HG03378 (cell line): ENCODE data around the gene DNAH12.
"Not testable (repeated sequence)": the region's sequence is repeated elsewhere in the genome, so short reads cannot be mapped to it uniquely, and the experiment has no call there.

Experiments
- ATAC-seq: cut with Tn5 transposase; IDR thresholded peaks from one replicate; pipeline ENCODE4 v1.9.1; 2021; ENCODE audit warnings: mild to moderate bottlenecking, moderate library complexity; ENCODE audit not compliant: unreplicated experiment

Gene DNAH12

DNA sequence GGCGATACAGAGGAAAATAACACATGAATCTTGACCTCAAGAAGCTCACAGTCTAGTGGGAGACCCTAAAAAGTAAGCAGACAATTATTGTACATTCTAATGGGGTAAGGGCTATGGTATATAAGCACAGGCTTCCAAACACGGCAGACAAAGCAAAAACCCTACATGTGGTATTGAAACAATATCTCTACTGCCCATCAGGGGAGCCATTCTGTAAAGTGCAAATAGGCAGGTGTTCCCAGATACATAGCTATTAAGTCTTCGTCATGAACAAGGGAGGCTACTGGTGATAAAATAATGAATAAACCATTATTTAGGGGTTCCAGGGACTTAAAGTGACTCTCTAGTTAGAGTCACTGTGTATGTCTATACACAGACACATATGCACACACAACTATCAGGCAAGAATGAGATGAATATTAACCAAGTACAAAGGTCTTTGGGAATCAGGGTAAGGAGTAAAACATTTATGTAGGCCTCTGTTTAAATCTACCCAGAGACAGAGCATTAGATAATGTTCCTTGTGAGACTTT is 213.0 kb downstream of the DNAH12 start:
- no peak for ATAC-seq

GRCh38 chr3:57326498-57326897 is 217.6 kb downstream of the DNAH12 start:
- not testable (repeated sequence) for ATAC-seq

GRCh38 chr3:57314204-57314603 is 229.9 kb downstream of the DNAH12 start:
- ATAC-seq = no peak

GRCh38 chr3:57309769-57310360 is 234.3 kb downstream of the DNAH12 start:
- no peak for ATAC-seq

- not testable (repeated sequence) for ATAC-seq
Observed at GRCh38 chr3:57303520-57303919, 240.6 kb downstream of the DNAH12 start.

DNA sequence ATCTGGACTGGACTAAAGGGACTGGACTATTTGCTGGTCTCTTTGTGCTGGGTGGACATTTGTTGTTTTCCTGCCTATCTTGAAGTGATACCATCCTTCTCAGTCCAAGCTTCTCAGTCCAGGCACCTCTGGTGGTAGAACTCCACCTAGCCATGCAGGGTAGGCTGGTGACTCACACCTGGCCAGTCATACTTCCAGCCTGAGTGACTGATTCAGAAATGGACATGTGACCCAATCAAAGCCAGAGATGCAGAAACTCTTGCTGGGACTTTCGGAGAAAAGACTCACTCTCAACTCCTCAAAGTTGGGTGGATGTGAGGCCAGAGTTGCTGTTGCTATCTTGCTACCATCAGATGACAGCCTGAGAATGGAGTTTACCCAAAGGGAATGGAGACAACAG is 246.1 kb downstream of the DNAH12 start:
- no peak for ATAC-seq

GRCh38 chr3:57292897-57293526 is 251.1 kb downstream of the DNAH12 start:
- no peak for ATAC-seq

GRCh38 chr3:57292159-57292896 is 251.8 kb downstream of the DNAH12 start, which contains the start of gene ASB14:
TSS of gene ASB14 (minus strand) at chr3:57292685. CDS start at chr3:57292033, 652 bp downstream.
- no peak for ATAC-seq

GRCh38 chr3:57288403-57288802 is 255.7 kb downstream of the DNAH12 start:
- ATAC-seq = no peak

DNA sequence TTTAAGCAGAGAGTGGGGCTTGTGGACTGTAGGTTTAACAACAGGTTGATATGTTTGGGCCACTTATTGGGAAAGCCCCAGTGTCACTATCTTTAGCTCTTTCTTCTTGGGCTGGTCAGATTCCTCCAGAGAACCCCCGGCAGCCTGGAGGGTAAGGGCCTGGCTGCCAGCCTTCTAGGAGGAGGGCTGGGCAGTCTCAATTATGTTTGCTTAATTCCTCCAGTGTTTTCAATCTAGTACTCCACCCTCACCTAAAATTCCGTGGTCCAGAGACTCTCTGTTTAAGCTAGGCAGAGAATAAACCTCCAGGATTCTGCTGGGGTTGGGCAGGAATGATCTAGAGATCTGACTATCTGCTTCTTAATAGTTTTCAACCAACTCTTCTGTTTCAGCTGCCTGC is 256.9 kb downstream of the DNAH12 start:
- ATAC-seq = no peak

DNA sequence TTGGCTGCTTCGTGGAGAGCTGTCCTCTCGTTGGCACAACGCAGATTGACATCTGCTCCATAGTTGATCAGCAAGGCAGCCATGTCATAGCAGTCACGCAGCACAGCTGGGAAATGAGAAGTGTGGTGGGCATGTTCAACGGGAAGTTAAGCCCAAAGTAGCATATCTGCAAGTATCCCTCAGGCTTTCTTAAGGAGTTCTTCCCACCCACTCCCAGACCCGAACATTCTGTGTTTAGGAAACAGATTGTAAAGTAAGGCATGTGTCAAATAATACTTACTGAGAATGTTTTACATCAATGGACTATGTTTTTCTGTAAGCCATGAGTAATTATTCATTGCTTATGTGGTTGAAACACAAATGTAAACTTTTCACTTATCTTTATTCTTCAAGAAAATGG is 260.8 kb downstream of the DNAH12 start:
- no peak for ATAC-seq

- no peak for ATAC-seq
Observed at GRCh38 chr3:57281715-57282114, 262.4 kb downstream of the DNAH12 start.

DNA sequence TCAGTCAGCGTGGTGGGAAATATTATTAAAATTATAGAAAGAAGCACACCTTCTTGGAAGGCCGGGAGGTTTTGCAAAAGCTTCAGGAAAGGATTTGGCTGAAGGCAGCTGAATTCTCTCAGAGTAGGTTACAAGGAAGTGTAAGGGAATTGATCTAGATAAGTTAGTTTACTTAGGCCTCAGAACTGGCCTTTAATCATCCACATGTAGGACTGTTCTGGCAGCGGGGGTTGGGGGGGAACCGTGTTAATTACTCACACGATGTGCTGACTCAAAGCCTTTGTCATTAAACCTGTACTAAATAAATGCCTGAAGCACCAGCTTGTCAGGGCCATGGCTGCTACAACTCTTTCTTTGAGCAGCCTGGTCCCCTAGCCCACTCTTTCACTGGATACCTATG is 264.5 kb downstream of the DNAH12 start:
- ATAC-seq = no peak

DNA sequence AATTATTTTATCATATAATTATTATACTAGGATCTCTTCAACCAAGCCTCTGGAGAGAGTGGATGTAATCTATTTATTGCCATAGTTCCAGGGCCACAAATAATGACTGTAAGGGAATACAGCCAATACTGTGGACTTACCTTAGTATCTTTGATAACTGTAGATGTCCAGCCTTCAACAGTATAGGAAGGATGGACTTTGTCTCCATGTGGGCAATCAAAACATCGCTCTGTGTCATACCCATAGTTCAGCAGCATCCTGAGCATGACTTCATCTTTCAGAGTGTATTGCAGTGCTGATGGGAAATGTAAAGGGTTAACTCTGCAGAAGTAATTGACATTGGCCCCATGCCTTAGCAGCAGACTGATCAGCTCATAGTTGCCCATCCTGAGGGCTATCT is 265.9 kb downstream of the DNAH12 start:
- no peak for ATAC-seq

GRCh38 chr3:57275393-57275792 is 268.8 kb downstream of the DNAH12 start:
- no peak for ATAC-seq

DNA sequence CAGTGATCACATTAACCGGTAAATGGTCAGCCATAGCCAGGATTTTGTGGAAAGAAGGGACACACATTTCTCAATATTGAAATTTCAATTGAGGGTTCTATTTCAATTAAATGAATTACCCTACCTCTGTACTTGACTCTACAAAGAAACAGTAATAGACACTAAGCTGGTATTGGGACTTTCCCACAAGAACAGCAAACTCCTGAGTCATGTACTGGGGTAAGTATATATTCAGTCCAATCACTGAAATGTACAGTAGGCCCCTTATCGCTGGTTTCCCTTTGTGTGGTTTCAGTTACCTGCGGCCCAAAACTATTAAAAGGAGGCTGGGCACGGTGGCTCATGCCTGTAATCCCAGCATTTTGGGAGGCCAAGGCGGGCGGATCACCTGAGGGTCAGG is 269.3 kb downstream of the DNAH12 start:
- ATAC-seq = no peak

DNA sequence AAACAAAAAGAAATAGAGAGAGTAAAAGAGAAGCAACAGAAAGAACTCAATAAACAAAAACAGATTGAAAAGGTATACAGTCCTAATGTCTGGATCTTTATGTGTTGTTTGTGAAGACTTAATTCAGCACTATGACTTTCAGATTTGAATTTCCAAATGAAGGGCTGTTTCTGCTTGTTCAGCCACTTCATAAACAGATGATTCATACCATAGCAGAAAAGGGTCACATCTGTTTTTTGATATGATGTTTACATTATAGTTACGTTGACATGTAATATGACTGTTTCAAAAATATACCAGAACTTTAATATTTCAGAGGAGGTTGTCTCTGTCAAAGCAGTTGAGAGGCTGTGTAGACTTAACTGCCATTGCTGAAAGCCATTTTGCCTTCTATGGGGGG is 275.7 kb downstream of the DNAH12 start:
- no peak for ATAC-seq

GRCh38 chr3:57261929-57262328 is 282.2 kb downstream of the DNAH12 start:
- ATAC-seq = no peak

DNA sequence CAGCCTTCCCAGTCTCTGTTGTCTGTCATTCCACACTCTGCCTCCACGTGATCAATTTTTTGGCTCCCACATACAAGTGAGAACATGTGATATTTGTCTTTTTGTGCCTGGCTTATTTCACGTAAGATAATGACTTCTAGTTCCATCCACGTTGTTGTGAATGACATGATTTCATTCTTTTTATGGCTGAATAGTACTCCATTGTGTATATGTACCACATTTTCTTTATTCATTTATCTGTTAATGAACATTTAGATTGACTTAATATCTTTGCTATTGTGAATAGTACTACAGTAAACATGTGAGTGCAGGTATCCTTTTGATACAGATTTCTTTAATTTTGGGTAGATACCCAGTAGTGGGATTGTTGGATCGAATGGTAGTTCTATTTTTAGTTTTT is 283.0 kb downstream of the DNAH12 start:
- no peak for ATAC-seq

DNA sequence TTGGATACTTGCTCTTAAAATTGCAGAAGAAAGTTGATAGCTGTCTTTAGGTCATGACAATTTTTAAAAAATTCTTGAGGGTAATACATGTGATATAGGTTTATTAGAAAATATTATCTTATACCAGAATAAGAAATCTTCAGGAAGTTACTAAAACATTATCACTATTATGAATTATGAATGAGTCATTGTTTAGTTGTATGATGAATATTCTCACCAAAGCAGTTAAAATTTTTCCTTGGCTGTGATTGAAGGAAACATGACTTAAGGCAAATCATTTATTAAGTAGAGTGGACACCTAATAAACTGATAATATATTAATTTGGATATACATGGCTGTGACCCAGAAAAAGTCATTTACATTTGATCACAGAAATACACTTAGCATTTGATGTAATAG is 286.5 kb downstream of the DNAH12 start:
- ATAC-seq = no peak

- ATAC-seq = no peak
Observed at GRCh38 chr3:57256844-57257243, 287.3 kb downstream of the DNAH12 start.

DNA sequence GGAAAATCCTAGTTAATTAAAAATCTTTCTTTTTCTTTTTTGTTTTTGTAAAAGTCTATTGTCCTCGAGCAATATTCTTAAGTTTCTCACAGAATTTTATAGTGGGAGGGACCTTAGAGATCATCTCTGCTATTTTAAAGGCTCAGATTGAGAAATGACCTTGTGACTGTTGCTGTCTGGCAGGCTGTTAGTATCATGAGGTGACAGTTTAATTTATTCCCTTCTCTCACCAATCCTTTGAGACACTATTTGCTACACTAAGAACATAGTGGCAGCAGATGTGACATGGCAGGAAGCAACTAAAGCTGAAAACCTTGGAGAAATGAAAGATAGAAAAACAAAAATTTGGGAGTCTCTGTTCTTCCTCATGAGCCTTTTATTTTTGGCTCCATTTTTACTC is 291.7 kb downstream of the DNAH12 start:
- no peak for ATAC-seq
